Midbrain (tissue), 1 donor: ENCODE measurements around the gene TCF3.
"Not testable (repeated sequence)": the region's sequence is repeated elsewhere in the genome, so short reads cannot be mapped to it uniquely, and the experiment has no call there.

Source experiments
- DNase-seq: peaks from one replicate; lab custom pipeline; 2025; lab: John Stamatoyannopoulos, UW

TCF3 gene

GRCh38 chr19:1672769-1673644, 20.6 kb upstream of the TCF3 start:
- DNase-seq: no peak

GRCh38 chr19:1672038-1672768, 19.8 kb upstream of the TCF3 start:
- no peak for DNase-seq

GRCh38 chr19:1671716-1672037, 19.3 kb upstream of the TCF3 start:
- no peak for DNase-seq

- DNase-seq: not testable (repeated sequence)
These were observed 18.3 kb upstream of the TCF3 start for GRCh38 chr19:1670747-1671146.

- DNase-seq: no peak
These were observed 16.3 kb upstream of the TCF3 start for GRCh38 chr19:1668486-1669270.

- no peak for DNase-seq
These were observed 15.7 kb upstream of the TCF3 start for GRCh38 chr19:1668048-1668485.

GRCh38 chr19:1665565-1666047, 13.2 kb upstream of the TCF3 start:
- DNase-seq: no peak

GRCh38 chr19:1663852-1664251, 11.4 kb upstream of the TCF3 start:
- DNase-seq: no peak

GRCh38 chr19:1663227-1663626, 10.8 kb upstream of the TCF3 start:
- DNase-seq: not testable (repeated sequence)

GRCh38 chr19:1661995-1662394, 9.6 kb upstream of the TCF3 start:
- DNase-seq: no peak

GRCh38 chr19:1659084-1659427, 6.6 kb upstream of the TCF3 start:
- DNase-seq: no peak

- no peak for DNase-seq
These were observed 6.0 kb upstream of the TCF3 start for GRCh38 chr19:1658150-1659083.

- DNase-seq: no peak
These were observed 5.3 kb upstream of the TCF3 start for GRCh38 chr19:1657746-1658145.

GRCh38 chr19:1656988-1657536, 4.6 kb upstream of the TCF3 start:
- no peak for DNase-seq

- DNase-seq: no peak
These were observed 3.7 kb upstream of the TCF3 start for GRCh38 chr19:1655987-1656608.

GRCh38 chr19:1655131-1655981, 2.9 kb upstream of the TCF3 start:
- DNase-seq: no peak

GRCh38 chr19:1654178-1654792, 1.9 kb upstream of the TCF3 start:
- DNase-seq: no peak

GRCh38 chr19:1653300-1653628, 849 bp upstream of the TCF3 start:
- DNase-seq: no peak

- no peak for DNase-seq
These were observed 685 bp downstream of the TCF3 start for GRCh38 chr19:1651568-1652291.
